HG03565 (cell line): ENCODE results near the gene CELA2B.
"Not testable (repeated sequence)": the region's sequence is repeated elsewhere in the genome, so short reads cannot be mapped to it uniquely, and the experiment has no call there.

Experiments
- ATAC-seq: cut with Tn5 transposase; IDR thresholded peaks from one replicate; pipeline ENCODE4 v1.9.1; 2021; ENCODE audit warnings: mild to moderate bottlenecking, moderate library complexity; ENCODE audit not compliant: unreplicated experiment

The CELA2B gene

GRCh38 chr1:15475752-15476314, at the start of gene CELA2B:
Gene CELA2B (plus strand): TSS chr1:15476104. CDS start chr1:15476126, 22 bp downstream.
- no peak for ATAC-seq

- no peak for ATAC-seq
Observed at GRCh38 chr1:15426492-15427279, 49.2 kb upstream of the CELA2B start.

GRCh38 chr1:15427280-15427666, 48.6 kb upstream of the CELA2B start:
- ATAC-seq, result no peak

- ATAC-seq, result not testable (repeated sequence)
Observed at GRCh38 chr1:15428252-15428651, 47.7 kb upstream of the CELA2B start.

GRCh38 chr1:15428815-15429435, 47.0 kb upstream of the CELA2B start:
- ATAC-seq, result no peak

GRCh38 chr1:15429701-15430149, 46.2 kb upstream of the CELA2B start:
- ATAC-seq, result no peak

GRCh38 chr1:15430787-15431570, 44.9 kb upstream of the CELA2B start:
- no peak for ATAC-seq

- ATAC-seq, result no peak
Observed at GRCh38 chr1:15431571-15431948, 44.3 kb upstream of the CELA2B start.

GRCh38 chr1:15432324-15432723, 43.6 kb upstream of the CELA2B start:
- ATAC-seq, result no peak

- ATAC-seq, result no peak
Observed at GRCh38 chr1:15433471-15433870, 42.4 kb upstream of the CELA2B start.

- not testable (repeated sequence) for ATAC-seq
Observed at GRCh38 chr1:15434739-15435138, 41.2 kb upstream of the CELA2B start.

GRCh38 chr1:15435239-15436077, 40.4 kb upstream of the CELA2B start:
- ATAC-seq, result no peak

GRCh38 chr1:15436881-15437442, 38.9 kb upstream of the CELA2B start:
- no peak for ATAC-seq

GRCh38 chr1:15439325-15439724, 36.6 kb upstream of the CELA2B start:
- no peak for ATAC-seq

GRCh38 chr1:15440357-15440756, 35.5 kb upstream of the CELA2B start:
- no peak for ATAC-seq

- ATAC-seq, result no peak
Observed at GRCh38 chr1:15441247-15441646, 34.7 kb upstream of the CELA2B start.

- no peak for ATAC-seq
Observed at GRCh38 chr1:15442119-15442518, 33.8 kb upstream of the CELA2B start.

GRCh38 chr1:15442759-15443158, 33.1 kb upstream of the CELA2B start:
- ATAC-seq, result no peak

- ATAC-seq, result no peak
Observed at GRCh38 chr1:15443281-15443680, 32.6 kb upstream of the CELA2B start.
